Activated effector memory CD4-positive, alpha-beta T cell treated with anti-CD3 and anti-CD28 coated beads, Interleukin-2, amount 50 U/mL, for 16 hours (primary cell): ENCODE results near the gene C22orf39.
A peak's percentile ranks its signal among the peaks of the same experiment; 100 is the strongest.

Experiments used
- DNase-seq: peaks from one replicate; pipeline ENCODE4 v3.0.0-alpha.2; 2020

C22orf39 gene

DNA sequence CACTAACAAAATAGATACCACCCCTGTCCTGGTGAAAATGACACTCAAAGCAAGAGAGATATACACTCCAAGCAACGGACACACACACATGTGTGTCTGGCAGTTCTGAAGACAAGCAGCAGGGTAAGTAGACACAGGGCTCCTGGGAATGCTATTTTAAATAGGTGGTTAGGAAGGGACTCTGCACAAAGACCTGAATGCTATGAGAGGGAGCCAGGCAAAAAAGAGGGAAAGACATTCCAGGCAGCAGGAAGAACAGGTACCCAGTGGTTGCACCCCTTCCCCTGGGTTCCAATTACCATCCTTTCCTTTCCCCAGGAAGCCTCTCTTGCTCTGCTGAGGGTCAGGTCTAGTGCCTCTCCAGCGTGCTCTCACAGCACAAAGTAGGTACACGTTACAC lies 28.5 kb upstream of the C22orf39 start:
- DNase-seq, result no peak

DNA sequence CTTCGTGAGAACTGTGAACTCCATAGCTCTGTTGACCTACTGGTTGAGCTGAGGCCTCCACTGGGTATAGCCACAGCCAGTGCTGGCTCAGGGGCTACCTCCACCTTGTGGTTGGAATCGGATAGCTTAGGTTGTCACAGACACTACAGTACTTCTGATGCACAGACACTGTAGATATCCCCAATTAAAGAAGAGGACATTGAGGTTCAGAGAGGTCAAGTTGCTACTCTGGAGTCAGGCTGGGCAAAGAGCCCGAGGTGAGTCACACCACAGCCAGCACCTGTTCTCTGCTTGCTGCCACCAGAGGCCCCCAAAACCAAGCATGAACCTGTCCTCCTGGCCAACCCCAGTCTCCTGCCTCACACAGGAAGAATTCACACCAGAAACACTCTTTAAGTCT lies 26.1 kb upstream of the C22orf39 start:
- DNase-seq, result no peak

DNA sequence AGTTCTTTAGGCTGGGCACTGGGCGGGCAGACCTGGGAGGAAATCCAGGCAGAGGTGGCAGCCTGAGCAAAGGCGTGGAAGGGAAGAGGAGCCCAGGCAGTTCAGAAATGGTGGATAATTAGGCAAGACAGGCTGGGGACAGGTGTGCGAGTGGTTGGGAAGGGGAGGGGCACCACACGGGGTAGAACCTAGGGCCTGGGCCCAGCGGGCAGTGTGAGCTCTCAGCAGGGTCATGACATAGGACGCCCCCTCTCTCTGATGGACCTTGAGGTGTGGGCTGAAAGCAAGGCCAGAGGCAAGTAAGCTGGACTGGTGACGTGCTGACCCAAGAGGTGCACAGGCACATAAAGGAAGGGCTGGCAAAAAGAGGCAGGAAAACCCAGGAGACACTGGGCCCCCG lies 24.7 kb upstream of the C22orf39 start:
- no peak for DNase-seq

DNA sequence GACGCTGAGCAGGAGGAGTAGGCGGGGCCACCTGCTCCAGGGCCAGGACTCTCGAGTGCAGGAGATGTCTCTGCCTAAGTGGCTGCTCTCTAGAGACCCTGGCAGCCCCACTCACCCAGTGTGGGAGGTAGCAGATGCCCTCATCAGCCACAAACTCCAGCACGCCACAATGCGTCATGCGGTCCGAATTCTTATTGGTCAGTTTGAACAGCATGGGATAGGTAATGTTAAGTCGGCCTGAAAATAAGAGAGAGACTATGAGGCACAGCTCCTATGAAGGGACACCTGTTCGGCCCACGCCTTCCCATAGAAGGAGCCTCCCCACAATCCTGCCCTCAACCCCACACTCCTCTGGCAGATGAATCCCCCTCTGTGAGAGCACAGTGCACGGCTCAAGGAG lies 24.1 kb upstream of the C22orf39 start:
- DNase-seq, result no peak

DNA sequence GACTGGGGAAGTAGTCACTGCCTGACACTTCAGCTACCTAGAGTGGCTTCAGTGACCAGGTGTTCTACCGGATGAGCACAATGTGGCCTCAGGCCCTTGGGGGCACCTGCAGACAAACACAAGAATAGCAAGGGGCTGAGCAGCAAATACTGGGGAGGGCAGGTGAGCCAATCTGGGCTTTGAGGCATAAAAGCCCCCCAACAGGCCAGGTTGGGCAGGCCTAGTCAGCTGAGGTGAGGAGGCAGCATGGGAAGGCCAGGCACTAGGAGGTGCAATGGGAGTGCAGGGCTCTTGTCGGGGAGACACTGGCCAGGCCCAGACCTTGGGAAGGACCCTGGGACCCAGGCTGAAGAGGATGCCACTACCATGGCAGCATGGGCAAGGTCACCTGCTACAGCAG lies 22.5 kb upstream of the C22orf39 start:
- DNase-seq, result no peak

DNA sequence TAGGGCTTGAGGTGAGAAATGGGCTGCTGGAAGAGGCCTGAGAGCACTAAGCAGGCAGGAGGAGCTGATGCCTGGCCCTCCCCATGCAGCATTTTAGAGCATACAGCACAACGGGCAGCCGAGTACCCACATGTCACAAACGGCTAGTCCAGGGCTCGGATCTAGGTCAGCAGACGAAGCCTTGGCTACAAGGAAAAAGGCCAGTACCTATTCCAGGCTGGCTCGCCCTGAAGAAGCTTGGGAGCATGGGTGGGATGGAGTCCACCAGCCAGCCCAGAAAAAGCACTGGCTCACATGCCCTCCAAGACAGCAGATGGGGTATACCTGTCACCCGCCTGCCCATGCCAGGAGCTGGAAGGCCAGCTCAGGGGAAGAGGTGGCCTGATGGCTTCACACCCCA lies 21.9 kb upstream of the C22orf39 start:
- DNase-seq, result no peak

DNA sequence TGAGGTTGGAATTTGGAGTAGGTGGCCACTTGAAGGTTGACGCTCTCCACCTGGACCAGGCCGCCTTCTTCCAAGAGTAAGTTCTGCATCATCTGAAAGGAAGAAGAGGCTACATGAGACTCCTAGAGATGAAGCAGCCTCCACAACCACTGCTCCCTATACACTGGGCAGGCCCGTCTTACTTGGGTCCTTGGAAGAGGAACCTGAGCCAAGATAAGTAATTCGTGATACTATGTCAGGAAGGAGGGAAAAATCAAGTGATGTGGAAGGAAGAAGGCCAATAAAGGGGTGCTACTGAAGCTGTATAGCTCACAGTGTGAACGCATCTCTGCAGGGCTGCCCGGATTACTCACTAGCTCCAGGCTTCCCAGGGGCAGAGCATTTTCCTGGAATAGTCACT lies 20.4 kb upstream of the C22orf39 start:
- no peak for DNase-seq

DNA sequence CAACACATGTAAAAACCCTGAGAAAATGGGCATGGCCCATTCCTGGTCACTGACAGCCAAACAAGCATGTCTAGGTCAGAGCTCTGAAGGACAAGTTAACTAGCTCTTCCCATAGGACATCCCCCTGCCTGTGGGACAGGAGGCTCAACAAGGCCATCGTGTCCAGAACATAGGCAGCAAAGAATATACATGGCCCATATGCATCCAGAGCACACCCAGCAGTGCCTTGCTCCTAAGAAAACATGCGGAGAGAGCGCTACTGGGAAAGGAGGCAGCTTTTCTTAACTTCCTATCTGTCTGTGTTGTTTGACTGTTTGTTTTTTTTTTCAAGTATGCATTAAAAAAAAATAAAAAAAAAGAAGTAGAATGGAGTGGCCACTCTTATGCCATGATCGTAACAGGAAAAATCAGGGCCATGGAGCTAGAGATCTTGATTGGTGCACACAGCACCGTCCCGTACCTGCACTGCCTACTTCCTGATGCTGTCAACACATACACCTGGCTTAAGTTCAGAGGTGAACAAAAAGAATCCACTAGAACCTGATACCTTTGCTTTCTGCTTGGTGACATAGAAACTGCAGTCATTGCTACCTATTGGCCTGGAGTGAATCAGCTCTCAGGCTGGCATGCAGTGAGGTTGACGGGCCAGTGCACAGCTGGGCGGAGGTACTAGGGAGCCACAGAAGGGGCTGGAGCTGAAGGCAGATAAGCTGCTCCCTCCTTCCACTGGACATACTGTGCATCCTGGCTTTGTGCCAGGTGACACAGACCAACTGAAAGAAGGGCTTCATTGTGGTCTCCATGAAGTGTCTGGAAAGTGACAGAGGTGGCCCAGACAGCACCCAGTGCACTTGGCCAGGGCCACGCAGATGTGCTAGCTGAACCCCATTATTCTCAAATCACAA lies 19.6 kb upstream of the C22orf39 start:
- DNase-seq, result no peak

DNA sequence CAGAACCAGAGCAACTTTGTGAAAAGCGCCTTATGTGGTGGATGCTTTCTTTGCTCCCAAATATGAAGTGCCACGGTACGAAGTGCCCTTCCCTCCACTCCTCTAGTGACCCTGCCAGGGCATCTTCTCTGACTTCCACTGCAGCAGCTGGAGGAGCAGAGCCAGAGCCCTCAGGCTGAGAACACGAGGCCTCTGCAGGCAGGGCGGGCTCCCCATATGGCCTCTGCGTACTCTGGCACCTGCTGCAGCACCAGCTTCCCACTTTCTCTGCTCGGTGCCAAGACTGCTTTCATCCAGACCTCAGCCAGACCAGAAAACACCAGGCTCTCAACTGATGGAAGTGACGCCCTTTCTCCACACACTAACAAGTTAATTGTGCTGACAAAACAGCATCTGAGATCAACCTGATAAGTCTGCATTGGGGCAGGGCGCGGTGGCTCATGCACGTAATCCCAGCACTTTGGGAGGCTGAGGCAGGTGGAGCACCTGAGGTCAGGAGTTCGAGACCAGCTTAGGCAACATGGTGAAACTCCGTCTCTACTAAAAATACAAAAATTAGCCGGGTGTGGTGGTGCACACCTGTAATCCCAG lies 18.7 kb upstream of the C22orf39 start:
- no peak for DNase-seq

DNA sequence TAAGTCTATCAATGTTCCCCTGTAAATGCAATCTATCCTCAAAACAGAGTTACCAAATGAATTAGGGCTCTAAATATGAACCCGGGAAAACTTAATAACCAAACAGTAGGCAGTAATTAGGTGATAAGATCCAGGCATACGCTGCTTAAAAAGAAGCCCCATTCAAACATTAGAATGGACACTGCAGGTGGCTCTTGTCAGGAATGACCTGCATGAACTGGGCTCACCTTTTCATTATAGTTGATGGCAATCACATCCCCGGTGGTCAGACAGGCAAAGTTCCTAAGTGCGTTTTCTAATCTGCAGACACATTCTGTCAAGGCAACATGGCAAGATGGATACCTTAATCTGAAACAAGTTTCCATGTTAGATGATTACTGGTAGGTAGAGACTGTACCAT lies 17.5 kb upstream of the C22orf39 start:
- DNase-seq, result no peak

DNA sequence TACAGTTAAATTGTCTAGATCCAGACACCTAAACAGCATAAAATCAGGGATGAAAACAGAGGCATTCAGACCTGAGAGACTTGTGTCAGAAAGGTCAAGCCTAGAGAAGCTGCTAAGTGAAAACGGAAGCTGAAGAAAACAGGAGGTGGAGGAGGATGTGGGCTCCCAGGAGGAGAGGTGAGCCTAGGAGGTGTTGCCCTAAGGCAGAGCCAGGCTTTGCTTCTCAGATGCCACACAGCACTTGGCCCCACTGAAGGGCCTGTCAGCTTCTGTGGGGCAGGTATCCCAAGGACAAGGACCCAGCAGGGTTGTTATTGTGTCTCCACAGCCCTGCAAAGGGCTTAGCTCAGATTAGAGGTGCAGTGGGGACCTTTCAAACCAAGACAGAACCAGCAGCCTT lies 17.0 kb upstream of the C22orf39 start:
- DNase-seq, result no peak

DNA sequence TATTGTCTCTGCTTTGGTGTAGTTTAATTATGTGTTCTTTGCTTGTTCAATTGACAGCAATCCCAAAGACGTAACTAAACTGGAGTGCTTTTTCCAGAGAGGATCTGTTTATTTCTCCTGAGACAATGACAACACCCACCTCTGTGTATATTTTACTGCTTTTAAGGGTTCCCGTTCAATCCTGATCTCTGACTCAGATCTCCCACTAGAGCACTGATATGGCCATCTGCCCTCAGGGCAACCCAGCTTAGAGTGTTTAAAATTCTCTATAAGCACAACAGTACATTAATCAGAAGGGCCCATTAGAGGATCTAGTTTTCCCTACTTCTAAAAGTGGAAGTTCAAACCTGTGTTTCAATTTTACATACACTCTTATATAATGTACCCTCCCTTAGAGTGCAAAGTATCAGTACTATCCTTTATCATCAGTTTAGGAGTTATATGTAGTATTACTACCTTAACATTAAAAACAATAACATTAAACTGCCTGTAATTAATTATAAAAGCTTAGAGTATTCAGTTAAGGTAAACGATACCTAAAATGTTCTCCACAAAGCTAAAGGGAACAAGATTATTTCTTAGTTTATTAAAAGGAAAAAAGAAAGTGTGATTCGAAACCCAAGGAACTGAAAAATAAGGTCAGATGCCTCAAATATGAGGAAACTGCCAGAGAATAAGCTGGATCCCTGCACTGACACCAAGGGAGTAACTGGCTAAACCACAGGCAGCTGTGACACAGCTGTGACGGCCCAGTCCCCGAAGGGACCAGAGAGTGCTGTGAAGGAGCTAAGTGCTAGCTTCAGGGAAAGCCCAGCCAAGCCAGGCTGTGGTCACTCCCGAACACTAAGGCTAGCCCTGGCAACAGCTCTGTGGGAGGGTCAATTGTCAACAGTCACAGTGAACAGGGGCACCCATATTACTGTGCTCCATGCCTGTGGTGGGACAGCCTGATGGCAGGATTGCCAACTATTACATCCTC lies 16.3 kb upstream of the C22orf39 start:
- DNase-seq, result no peak

DNA sequence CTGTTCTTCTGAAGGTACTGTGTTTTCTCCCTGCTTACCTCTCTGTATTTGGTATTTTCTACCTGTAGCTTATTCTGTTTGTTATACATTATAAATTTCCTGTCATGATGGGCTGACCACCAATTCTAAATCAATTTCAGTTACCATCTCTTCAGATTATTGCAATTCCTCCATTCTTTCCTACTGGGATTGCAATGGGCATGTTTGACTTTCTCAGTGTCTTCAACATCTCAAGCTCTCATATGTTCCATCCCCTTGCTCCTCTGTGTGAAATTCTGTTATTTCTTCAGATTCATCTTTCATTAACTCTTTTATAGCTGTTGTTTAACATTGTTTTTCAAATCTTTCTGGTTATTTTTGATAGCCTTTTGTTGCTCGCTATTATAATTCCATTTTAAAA lies 15.5 kb upstream of the C22orf39 start:
- DNase-seq, result no peak

DNA sequence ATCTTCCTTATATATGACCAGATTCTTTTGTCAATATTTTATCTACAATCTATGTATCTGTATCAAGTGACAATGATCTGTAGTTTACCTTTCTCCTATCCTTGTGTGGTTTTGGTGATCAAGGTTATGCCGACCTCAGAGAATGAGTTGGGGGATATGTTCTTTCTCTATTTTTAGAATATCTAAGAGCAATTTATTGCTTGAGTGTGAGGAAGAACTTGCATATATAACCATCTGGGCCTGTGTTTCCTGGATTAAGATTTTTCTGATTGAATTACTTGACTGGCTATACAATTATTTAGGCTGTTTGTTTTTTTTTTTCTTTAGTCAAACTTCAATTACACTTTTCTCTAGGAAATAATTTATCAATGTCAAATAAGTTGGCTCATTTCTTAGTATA lies 14.0 kb upstream of the C22orf39 start:
- no peak for DNase-seq

DNA sequence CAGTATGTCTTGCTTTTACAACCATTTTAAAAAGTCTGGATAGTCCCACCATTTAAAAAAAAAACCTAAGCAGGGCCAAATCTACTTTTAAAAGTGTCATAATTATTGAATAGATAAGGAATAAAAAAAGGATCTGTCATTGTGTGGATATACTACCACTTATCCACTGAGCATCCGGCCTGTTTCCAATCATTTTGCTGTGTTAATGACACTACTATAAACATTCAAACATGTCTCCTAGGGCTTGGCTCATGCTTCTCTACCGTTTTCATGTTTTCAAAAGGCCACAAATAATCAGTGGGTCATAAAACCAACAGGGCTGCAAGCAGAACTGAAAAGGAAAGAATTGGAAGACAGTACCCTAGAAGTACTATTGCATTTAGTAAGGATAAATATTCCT lies 12.5 kb upstream of the C22orf39 start:
- no peak for DNase-seq

DNA sequence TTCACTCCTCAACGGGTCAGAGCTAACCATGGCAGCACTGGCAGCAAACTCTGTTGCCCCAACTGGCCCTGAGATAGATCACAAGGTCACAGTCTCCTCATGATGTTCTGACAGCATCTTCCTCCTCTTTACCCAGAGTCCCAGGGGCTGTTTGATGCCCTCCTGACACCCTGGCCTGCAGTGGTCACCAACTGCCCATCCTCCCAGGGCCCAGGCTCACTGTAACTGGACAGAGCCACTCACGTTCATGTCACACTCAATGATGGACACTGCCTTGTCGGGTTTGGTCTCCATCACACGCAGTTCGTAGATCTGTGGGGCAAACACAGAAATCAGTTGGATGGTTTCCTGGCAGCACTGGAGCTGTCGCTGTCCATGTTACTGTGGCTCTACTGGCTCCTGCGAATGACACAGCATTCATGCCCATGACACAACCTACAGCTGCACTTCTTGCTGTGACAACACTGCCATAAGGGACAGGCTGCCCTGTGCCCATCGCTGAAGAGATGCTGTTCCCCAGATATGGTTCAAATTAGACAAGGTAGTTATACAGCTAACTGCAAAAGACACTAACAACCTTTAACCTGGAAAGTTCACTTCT lies 10.4 kb upstream of the C22orf39 start:
- DNase-seq, result peak; percentile 56

DNA sequence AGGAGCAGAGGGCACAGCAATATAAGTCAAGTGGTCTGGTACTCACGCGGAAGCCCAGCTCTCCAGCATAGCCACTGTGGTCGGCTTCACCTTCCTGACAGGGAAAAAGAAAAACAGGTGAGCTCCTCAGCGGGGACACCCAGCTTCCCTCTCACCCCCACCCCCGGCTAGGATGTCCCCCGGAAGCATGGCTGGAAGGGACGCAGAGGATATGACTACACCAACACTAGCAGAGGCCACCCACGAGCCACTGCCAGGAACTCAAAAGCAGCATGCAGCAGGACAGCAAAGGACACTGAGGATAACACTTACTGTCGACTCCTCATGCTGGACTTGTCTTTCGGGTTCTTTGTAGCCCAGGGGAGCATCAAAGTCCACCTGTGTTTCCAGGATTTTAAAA lies 9.0 kb upstream of the C22orf39 start:
- DNase-seq, result no peak

DNA sequence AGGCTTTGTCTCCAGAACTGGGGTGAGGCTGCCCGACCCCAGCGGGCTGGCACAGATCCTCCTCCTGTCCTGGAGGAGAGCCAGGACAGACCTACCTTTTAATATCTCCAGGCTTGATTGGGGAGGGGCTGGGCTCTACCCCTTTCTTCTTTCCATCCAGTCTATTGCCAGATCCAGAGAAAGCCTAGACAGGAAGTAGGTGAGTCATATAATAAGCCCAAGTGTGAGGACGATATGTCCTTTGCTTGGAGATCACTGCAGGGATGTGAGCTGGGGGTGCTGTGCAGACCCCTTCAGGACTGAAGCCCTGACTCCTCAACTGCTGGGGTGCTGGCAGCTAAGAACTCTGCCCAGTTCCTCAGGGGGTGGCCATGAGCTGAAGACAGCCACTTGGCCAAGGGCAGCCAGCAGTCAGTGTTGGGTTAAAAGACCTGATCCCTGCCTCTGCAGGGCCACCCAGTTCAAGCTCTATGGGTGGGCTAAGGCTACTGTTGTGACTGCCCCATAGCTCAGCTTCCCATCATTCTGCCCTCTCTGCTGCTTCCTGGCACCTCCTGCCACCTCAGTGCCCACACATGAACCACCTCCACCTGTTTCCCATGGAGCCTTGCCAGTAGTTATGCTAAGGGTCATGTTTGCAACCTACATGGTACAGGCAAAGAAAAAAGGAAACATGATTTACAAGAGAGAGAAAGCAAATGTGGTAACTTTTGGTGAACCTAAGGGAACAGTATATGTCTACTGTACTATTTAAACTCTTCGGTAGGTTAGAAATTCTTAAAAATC lies 8.3 kb upstream of the C22orf39 start:
- DNase-seq, result no peak

DNA sequence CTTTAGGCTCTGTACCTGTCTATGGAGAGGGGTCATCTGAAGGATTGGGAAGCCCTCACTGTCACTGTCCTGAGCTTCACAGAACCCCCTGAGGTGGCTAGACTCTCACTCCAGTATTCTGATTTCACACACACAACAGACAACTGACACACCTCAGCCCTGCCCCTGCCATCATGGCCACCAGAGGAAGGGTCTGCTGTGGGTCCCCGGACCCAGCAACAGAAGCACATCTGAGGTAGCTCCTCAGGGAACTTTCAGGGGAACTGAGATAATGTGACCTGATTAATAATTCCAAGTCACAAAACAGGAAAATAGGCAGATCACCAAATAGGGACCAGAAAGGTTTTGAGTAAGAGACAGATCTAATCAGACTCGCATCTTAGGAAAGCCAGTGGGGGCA lies 7.5 kb upstream of the C22orf39 start:
- DNase-seq, result no peak

DNA sequence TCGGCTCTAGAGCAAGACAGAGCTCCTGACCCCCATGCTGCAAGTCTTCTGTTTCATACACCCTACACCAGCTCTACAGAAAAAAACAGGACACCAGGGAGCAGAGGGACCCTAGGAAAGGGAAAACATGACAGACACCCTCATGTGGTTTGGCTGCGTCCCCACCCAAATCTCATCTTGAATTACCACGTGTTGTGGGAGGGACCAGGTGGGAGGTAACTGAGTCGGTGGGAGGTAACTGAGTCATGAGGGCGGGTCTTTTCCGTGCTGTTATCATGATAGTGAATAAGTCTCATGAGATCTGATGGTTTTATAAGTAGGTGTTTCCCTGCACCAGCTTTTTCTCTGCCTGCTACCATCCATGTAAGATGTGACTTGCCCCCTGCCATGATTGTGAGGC lies 6.6 kb upstream of the C22orf39 start:
- DNase-seq, result no peak

DNA sequence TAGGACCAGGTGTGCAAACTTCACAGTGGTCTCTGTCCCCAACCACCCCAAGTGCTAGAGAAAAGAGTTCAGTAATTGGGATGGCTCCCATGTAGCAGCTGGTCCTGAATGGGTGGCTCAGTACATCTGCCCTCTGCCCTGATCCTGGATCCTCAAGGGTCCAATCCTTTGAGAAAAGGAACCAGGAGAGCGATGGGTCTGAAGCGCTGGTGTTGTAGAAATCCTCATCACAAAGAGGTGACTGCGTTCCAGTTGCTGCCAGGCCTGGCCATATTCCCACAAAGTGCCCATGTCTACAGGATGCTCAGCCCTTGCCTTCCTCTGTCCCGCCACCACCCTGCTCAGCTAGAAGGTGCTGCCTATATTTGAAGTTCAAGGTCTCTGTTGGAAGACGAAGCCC lies 6.2 kb upstream of the C22orf39 start:
- DNase-seq, result no peak

DNA sequence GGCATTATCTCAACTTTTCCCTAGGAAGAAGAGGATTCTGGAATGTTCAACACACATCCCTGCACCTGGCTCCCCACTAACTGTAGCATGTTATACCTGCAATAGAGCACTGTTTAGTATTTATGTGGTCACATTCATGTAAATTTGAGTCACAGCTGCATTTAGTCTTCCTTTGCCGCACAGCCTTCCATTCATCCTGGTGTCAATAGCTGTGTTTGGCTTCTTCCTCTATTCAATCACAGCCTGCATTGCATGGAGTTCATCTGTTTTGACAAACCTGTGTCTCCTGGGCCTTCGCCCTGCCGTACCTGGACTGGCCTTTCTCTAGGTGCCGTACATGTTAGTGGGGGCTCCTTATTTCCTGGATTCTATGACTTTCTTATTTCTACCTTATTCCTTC lies 4.1 kb upstream of the C22orf39 start:
- no peak for DNase-seq
